ENCODE measurements around the gene XRN1. TPM values are rescaled to one million over a fixed set of nuclear protein-coding genes. Genes with fewer than 3 reads are reported as not detected.
"Not testable (repeated sequence)": the region's sequence is repeated elsewhere in the genome, so short reads cannot be mapped to it uniquely, and the experiment has no call there.

Gene XRN1
- total RNA-seq, 1 experiment from 2014 or later = 29.9 TPM

GRCh38 chr3:142310439-142310838 lies 137.4 kb downstream of the XRN1 start:
- Histone ChIP-seq H3K4me3 (ENCODE audit: low read depth in 2 of 2, low read length in 2 of 2) (no peak overlapping the region), H3K36me3 (ENCODE audit: control insufficient read depth, insufficient read depth, low read length) (no peaks in the 10 kb centered on the region), H3K4me1 (ENCODE audit: control insufficient read depth, insufficient read depth, low read length) (no peaks in the 10 kb centered on the region), H3K27ac (ENCODE audit: low read length) (no peak overlapping the region), H3K27me3 (ENCODE audit: control insufficient read depth, insufficient read depth, low read length) (no peaks in the 10 kb centered on the region), H3K9me3 (ENCODE audit: control insufficient read depth, insufficient read depth, low read depth, low read length) (no peaks in the 10 kb centered on the region)
- TF ChIP-seq POLR2AphosphoS5 (IDR thresholded peaks at IDR 0.05; ENCODE audit: low read depth, low read length) (no peak), REST (IDR thresholded peaks at IDR 0.05; ENCODE audit: insufficient read depth in 1 of 2, low read depth in 2 of 2, low read length in 1 of 2) (no peak), CTCF (IDR thresholded peaks at IDR 0.05) (no peak)
- in situ Hi-C loops (cut with HindIII; ENCODE audit: low pct_unique_long_range_greater_than_20kb, low sequenced_read_pairs) = no loop called here
- ChIA-PET POLR2A (no interaction called here), CTCF (no interaction called here)
- intact Hi-C loops (cut with micrococcal nuclease; ENCODE audit: unreplicated experiment) = no loop called here
- ATAC-seq = no peak
- DNase-seq (ENCODE audit: low read depth, low spot score) = no peak
- BruUV-seq (replicated peaks) = no TSS peak

- ATAC-seq; DNase-seq (ENCODE audit: low read depth, low spot score); H3K36me3 ChIP-seq (ENCODE audit: control insufficient read depth, insufficient read depth, low read length); in situ Hi-C loops (cut with HindIII; ENCODE audit: low pct_unique_long_range_greater_than_20kb, low sequenced_read_pairs); intact Hi-C loops (cut with micrococcal nuclease; ENCODE audit: unreplicated experiment); H3K4me3 ChIP-seq (ENCODE audit: low read depth in 2 of 2, low read length in 2 of 2); CTCF ChIA-PET; H3K27ac ChIP-seq (ENCODE audit: low read length); H3K9me3 ChIP-seq (ENCODE audit: control insufficient read depth, insufficient read depth, low read depth, low read length); POLR2A ChIA-PET; H3K27me3 ChIP-seq (ENCODE audit: control insufficient read depth, insufficient read depth, low read length); BruUV-seq (replicated peaks); H3K4me1 ChIP-seq (ENCODE audit: control insufficient read depth, insufficient read depth, low read length): not testable (repeated sequence)
Measured at GRCh38 chr3:142302847-142303246, 145.0 kb downstream of the XRN1 start.

GRCh38 chr3:142298626-142299025 lies 149.2 kb downstream of the XRN1 start:
- ATAC-seq = no peak
- intact Hi-C loops (cut with micrococcal nuclease; ENCODE audit: unreplicated experiment) = no loop called here
- in situ Hi-C loops (cut with HindIII; ENCODE audit: low pct_unique_long_range_greater_than_20kb, low sequenced_read_pairs) = no loop called here
- ChIA-PET CTCF (no interaction called here), POLR2A (interaction anchor here (0.9 kb wide), 1 partner anchor 508 kb away, joined by 3 read pairs; no protein-coding TSS in a partner anchor)
- BruUV-seq (replicated peaks) = no TSS peak
- no peaks in the 10 kb centered on the region for H3K27me3 ChIP-seq (ENCODE audit: control insufficient read depth, insufficient read depth, low read length)
- H3K27ac ChIP-seq (ENCODE audit: low read length) = no peak overlapping the region
- TF ChIP-seq SIN3A (IDR thresholded peaks at IDR 0.05; ENCODE audit: borderline replicate concordance, insufficient read depth, low read depth, low read length) = no peak
- TF ChIP-seq CTCF (IDR thresholded peaks at IDR 0.05) = no peak
- TF ChIP-seq REST (IDR thresholded peaks at IDR 0.05; ENCODE audit: insufficient read depth in 1 of 2, low read depth in 2 of 2, low read length in 1 of 2) = no peak
- no peak for TF ChIP-seq TCF7L2 (IDR thresholded peaks at IDR 0.05; ENCODE audit: low read depth, low read length)
- no peak for TF ChIP-seq POLR2AphosphoS5 (IDR thresholded peaks at IDR 0.05; ENCODE audit: low read depth, low read length)
- H3K4me3 ChIP-seq (ENCODE audit: low read depth in 2 of 2, low read length in 2 of 2) = no peak overlapping the region
- DNase-seq (ENCODE audit: low read depth, low spot score) = no peak
- no peaks in the 10 kb centered on the region for H3K4me1 ChIP-seq (ENCODE audit: control insufficient read depth, insufficient read depth, low read length)
- H3K36me3 ChIP-seq (ENCODE audit: control insufficient read depth, insufficient read depth, low read length) = no peaks in the 10 kb centered on the region
- H3K9me3 ChIP-seq (ENCODE audit: control insufficient read depth, insufficient read depth, low read depth, low read length) = no peaks in the 10 kb centered on the region

Data from Panc1 (cell line).